Measurements from ENCODE around the gene SLC6A12.

The SLC6A12 gene

GRCh38 chr12:159156-159782 is 54.7 kb downstream of the SLC6A12 start:
- no peak for DNase-seq

GRCh38 chr12:157644-158043 is 56.3 kb downstream of the SLC6A12 start:
- no peak for DNase-seq

GRCh38 chr12:156945-157344 is 57.0 kb downstream of the SLC6A12 start:
- DNase-seq: no peak

GRCh38 chr12:155646-156045 is 58.3 kb downstream of the SLC6A12 start:
- no peak for DNase-seq

- no peak for DNase-seq
Observed at GRCh38 chr12:155006-155405, 59.0 kb downstream of the SLC6A12 start.

GRCh38 chr12:154058-154457 is 59.9 kb downstream of the SLC6A12 start:
- DNase-seq: no peak

GRCh38 chr12:153080-153746 is 60.7 kb downstream of the SLC6A12 start:
- peak; percentile 65 to 70 for DNase-seq

- peak; percentile 73 to 86 for DNase-seq
Observed at GRCh38 chr12:152440-152839, 61.5 kb downstream of the SLC6A12 start.

- no peak for DNase-seq
Observed at GRCh38 chr12:151579-151978, 62.4 kb downstream of the SLC6A12 start.

GRCh38 chr12:148676-149416 is 65.1 kb downstream of the SLC6A12 start:
- no peak for DNase-seq

- no peak for DNase-seq
Observed at GRCh38 chr12:147242-147641, 66.7 kb downstream of the SLC6A12 start.

- no peak for DNase-seq
Observed at GRCh38 chr12:145369-145960, 68.5 kb downstream of the SLC6A12 start.

GRCh38 chr12:144650-145284 is 69.2 kb downstream of the SLC6A12 start:
- DNase-seq: no peak

GRCh38 chr12:143964-144649 is 69.8 kb downstream of the SLC6A12 start:
- no peak for DNase-seq

- DNase-seq: no peak
Observed at GRCh38 chr12:140162-140561, 73.8 kb downstream of the SLC6A12 start.

All from inflammatory macrophage treated with lipopolysaccharide for 1 hour (primary cell).